ENCODE data around the gene NCOR2.

NCOR2 gene

DNA sequence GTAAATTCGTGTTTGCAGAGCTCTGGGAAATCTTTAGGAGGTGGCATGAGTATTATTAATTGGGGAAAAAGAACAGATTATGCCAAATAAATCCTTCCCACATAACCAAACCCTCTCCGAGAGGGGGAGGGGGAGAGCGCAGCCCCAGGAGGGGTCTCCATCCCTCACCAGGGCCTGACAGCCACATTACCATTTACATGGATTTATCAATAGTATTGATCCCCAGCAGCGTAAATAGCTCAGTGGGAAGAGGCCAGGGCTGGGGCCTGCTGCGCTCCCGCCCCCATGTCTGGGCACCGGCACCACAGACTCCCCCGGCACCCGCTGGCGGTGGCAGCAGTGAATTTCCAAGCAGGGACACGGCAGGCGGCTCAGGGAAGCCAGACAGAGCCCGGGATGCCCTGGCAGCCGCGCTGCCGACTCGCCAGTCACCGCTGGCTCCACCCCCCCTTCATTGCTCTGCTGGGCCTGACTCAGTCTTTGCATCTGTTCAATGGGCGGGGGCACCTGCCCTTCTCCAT is 2.4 kb downstream of the NCOR2 start:
- Mint-ChIP-seq H3K27me3 (ENCODE audit: low read depth, poor library complexity) (peaks cover 8% of the 10 kb centered on the region), H3K4me3 (peak overlapping the region; percentile 86), H3K36me3 (ENCODE audit: low read depth) (no peaks in the 10 kb centered on the region), H3K9me3 (no peaks in the 10 kb centered on the region), H3K4me1 (peaks cover 52% of the 10 kb centered on the region), H3K27ac (no peak overlapping the region)
- TF ChIP-seq, protein P1, sequence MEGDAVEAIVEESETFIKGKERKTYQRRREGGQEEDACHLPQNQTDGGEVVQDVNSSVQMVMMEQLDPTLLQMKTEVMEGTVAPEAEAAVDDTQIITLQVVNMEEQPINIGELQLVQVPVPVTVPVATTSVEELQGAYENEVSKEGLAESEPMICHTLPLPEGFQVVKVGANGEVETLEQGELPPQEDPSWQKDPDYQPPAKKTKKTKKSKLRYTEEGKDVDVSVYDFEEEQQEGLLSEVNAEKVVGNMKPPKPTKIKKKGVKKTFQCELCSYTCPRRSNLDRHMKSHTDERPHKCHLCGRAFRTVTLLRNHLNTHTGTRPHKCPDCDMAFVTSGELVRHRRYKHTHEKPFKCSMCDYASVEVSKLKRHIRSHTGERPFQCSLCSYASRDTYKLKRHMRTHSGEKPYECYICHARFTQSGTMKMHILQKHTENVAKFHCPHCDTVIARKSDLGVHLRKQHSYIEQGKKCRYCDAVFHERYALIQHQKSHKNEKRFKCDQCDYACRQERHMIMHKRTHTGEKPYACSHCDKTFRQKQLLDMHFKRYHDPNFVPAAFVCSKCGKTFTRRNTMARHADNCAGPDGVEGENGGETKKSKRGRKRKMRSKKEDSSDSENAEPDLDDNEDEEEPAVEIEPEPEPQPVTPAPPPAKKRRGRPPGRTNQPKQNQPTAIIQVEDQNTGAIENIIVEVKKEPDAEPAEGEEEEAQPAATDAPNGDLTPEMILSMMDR (IDR thresholded peaks at IDR 0.05) = no peak
- no peak for DNase-seq

DNA sequence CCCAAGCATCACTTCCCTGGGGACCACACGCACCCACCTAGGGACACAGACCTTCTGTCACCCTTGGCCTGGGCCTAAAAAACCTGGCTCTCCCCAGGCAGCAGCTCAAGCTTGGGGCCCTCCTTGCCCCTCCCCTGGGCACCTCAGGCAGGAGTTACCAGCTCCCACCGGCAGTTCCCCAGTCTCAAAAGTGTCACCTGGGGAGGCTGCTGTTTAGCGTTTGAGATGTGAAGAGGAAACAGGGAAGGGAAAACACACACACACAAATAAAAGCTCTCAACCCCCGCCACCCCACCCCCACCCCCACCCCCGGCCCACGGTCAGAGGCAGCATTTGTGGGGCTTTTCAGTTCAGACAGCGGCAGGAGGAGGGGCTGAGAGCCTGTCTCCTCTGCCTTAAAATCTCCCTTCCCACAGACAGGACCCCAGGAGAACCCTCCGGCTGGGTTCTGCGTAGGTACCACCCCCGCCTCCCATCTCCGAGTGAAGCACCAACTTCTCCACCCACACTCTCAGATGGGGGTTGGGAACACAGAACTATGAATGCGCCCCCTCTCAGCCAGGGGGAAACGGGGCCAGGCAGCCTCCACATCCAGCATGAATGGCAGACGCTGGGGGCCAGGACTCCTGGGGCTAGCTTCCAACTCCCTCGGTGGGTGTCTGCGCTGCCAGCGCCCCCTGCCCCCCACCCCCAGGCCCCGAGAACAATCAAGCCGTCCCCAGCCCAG is 3.0 kb downstream of the NCOR2 start:
- Mint-ChIP-seq H3K4me3 (peak overlapping the region; percentile 62), H3K36me3 (ENCODE audit: low read depth) (peaks cover 5% of the 10 kb centered on the region), H3K9me3 (no peaks in the 10 kb centered on the region), H3K27ac (no peak overlapping the region), H3K4me1 (peaks cover 52% of the 10 kb centered on the region), H3K27me3 (ENCODE audit: low read depth, poor library complexity) (peaks cover 4% of the 10 kb centered on the region)
- DNase-seq = peak; percentile 28
- TF ChIP-seq, protein P1 (IDR thresholded peaks at IDR 0.05) = no peak

DNA sequence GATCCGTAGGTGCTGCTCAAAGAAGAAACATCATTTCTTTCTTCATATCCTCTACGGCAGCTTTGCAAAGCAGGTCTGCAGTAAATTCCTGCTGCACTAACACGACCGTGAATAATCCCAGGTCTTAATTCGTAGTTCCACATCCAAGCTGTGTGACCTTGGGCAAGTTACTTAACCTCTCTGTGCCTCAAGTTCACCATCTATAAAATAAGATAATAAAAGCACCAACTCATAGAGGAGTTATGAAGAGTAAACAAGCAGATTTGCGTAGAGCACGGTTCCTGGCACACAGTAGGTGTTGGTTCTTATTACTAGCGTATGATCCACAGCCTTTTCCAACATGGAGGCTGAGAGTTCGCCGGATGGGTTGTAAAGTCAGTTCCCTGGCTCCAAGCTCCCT is 3.6 kb downstream of the NCOR2 start:
- Mint-ChIP-seq H3K27ac (no peak overlapping the region), H3K9me3 (no peaks in the 10 kb centered on the region), H3K27me3 (ENCODE audit: low read depth, poor library complexity) (peaks cover 2% of the 10 kb centered on the region), H3K4me3 (no peak overlapping the region), H3K36me3 (ENCODE audit: low read depth) (peaks cover 7% of the 10 kb centered on the region), H3K4me1 (peaks cover 54% of the 10 kb centered on the region)
- TF ChIP-seq, protein P1 (IDR thresholded peaks at IDR 0.05) = no peak
- no peak for DNase-seq

DNA sequence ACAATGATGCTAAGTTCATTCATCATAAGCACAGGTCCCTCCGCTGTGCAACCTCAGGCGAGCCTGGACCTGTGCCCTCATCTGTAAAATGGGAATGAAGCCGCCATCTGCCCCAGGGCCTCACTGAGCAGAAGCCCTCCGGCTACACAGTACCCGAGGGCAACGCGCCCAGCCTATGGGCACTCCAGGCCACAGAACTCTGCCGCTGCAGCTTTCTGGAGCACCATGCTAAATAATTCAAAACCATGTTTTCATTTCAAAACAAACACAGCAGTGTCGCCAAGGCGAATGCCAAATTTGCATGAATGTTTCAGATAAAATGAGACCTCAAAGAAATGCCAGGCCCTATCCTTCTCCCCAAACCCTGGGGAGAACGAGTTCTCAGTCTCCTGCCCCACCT is 4.0 kb downstream of the NCOR2 start:
- Mint-ChIP-seq H3K27me3 (ENCODE audit: low read depth, poor library complexity) (no peaks in the 10 kb centered on the region), H3K4me3 (no peak overlapping the region), H3K27ac (no peak overlapping the region), H3K9me3 (no peaks in the 10 kb centered on the region), H3K4me1 (peaks cover 51% of the 10 kb centered on the region), H3K36me3 (ENCODE audit: low read depth) (peaks cover 7% of the 10 kb centered on the region)
- TF ChIP-seq, protein P1 (IDR thresholded peaks at IDR 0.05) = no peak
- DNase-seq = no peak

DNA sequence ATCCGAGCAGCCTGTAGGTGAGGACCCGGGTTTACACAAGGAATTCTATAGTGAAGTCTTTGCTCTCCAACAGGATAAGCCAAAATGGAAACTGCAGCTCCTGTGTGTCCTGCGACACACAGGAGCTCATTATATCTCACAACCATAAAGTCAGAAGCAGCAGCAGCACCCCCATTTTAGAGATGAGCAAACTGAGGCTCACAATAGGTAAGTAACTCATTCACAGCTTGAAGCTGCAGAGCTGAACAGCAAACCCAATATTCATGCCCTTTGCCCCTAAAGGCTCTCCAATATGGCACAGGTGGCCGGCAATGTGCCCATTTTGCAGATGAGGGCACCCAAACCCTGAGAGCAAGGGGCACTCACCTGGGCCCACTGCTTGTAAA is 4.6 kb downstream of the NCOR2 start:
- peaks cover 52% of the 10 kb centered on the region for H3K4me1 Mint-ChIP-seq
- H3K36me3 Mint-ChIP-seq (ENCODE audit: low read depth) = peaks cover 7% of the 10 kb centered on the region
- no peak overlapping the region for H3K4me3 Mint-ChIP-seq
- TF ChIP-seq, protein P1 (IDR thresholded peaks at IDR 0.05) = no peak
- H3K27me3 Mint-ChIP-seq (ENCODE audit: low read depth, poor library complexity) = no peaks in the 10 kb centered on the region
- H3K9me3 Mint-ChIP-seq = no peaks in the 10 kb centered on the region
- DNase-seq = no peak
- no peak overlapping the region for H3K27ac Mint-ChIP-seq

All from nephron progenitor cell (in vitro differentiated cells).